Caco-2 (cell line): ENCODE data around the gene CLASRP. TPM values are rescaled to one million over a fixed set of nuclear protein-coding genes. Genes with fewer than 3 reads are reported as not detected.

ENCODE experiments used
- BruUV-seq: library from RNA; stranded (reverse); fragments of 400-500 nt; replicated peaks from 2 replicates; lab custom pipeline; 2021; lab: Mats Ljungman, UMichigan
- CTCF ChIA-PET: fragments of 300-600 bp; sonication (Branson Sonifier 250); formaldehyde crosslinking; loops from one replicate; lab custom pipeline; 2022; ENCODE audit warnings: antibody characterized with exemption; lab: Charles Lee
- POLR2A ChIA-PET: fragments of 300-600 bp; sonication (Branson Sonifier 250); formaldehyde crosslinking; loops from one replicate; lab custom pipeline; 2022; ENCODE audit warnings: antibody characterized with exemption; lab: Charles Lee
- DNase-seq, 2 experiments: peaks; one replicate each; pipeline versions ENCODE4 v3.0.0 to v3.0.0-alpha.2; 2020 to 2022
- H3K27me3 ChIP-seq: replicated peaks from 2 replicates; pipeline ENCODE4 v1.6.0; 2011; ENCODE audit warnings: low read length; ENCODE audit not compliant: control insufficient read depth, insufficient read depth
- H3K36me3 ChIP-seq: 2 replicates; pipeline ENCODE4 v1.5.1; 2011; ENCODE audit warnings: low read length; ENCODE audit not compliant: control insufficient read depth, insufficient read depth
- H3K4me1 ChIP-seq: fragments of 250-450 bp; sonication (Bioruptor Pico); 2 replicates; pipeline ENCODE4 v1.5.1; 2020; ENCODE audit warnings: mild to moderate bottlenecking
- H3K4me3 ChIP-seq: 2 replicates; pipeline ENCODE4 v1.5.1; 2011; ENCODE audit warnings: low read depth, mild to moderate bottlenecking, control low read depth, low read length
- H3K9me3 ChIP-seq: fragments of 250-450 bp; sonication (Bioruptor Pico); 2 replicates; pipeline ENCODE4 v1.5.1; 2020; ENCODE audit warnings: mild to moderate bottlenecking, moderate library complexity
- H3K27ac Mint-ChIP-seq: one replicate; pipeline ENCODE4 v1.8.0; 2022; ENCODE audit warnings: mixed read lengths; ENCODE audit not compliant: unreplicated experiment
- H3K27me3 Mint-ChIP-seq: one replicate; pipeline ENCODE4 v1.8.0; 2022; ENCODE audit warnings: mixed read lengths; ENCODE audit not compliant: insufficient read depth, unreplicated experiment
- H3K36me3 Mint-ChIP-seq: one replicate; pipeline ENCODE4 v1.8.0; 2022; ENCODE audit warnings: mild to moderate bottlenecking, mixed read lengths; ENCODE audit not compliant: insufficient read depth, unreplicated experiment
- H3K4me1 Mint-ChIP-seq: one replicate; pipeline ENCODE4 v1.8.0; 2022; ENCODE audit warnings: low read depth, mixed read lengths; ENCODE audit not compliant: unreplicated experiment
- H3K4me3 Mint-ChIP-seq: one replicate; pipeline ENCODE4 v1.8.0; 2022; ENCODE audit warnings: mild to moderate bottlenecking, moderate library complexity, mixed read lengths; ENCODE audit not compliant: unreplicated experiment
- H3K9me3 Mint-ChIP-seq: one replicate; pipeline ENCODE4 v1.8.0; 2022; ENCODE audit warnings: mixed read lengths; ENCODE audit not compliant: unreplicated experiment
- intact Hi-C: fragments of 100-400 bp; cut with micrococcal nuclease; formaldehyde crosslinking; loops from one replicate; pipeline ENCODE4 v1.10.0; 2022; ENCODE audit not compliant: unreplicated experiment
- total RNA-seq: library from RNA; stranded (reverse); gene quantifications from 2 replicates; pipeline ENCODE4 v1.2.3, GENCODE V29; 2022
- TF ChIP-seq, protein P1 (sequence below), 2 experiments: fragments of 200-600 bp in 1 of 2; IDR thresholded peaks; 1 replicate in 1 of 2; 2 replicates in 1 of 2; pipeline versions ENCODE4 v1.5.1 to v1.8.0; 2011 to 2022; ENCODE audit warnings: antibody characterized with exemption in 1 of 2, control low read depth in 1 of 2, inconsistent platforms in 1 of 2, low read depth in 1 of 2, low read length in 1 of 2, mild to moderate bottlenecking in 1 of 2, moderate library complexity in 1 of 2; ENCODE audit not compliant: insufficient read depth in 1 of 2, severe bottlenecking in 1 of 2, unreplicated experiment in 1 of 2

Gene CLASRP
- total RNA-seq, 1 experiment from 2014 or later: 104 TPM

GRCh38 chr19:45070861-45071544, 32.2 kb downstream of the CLASRP start:
- Mint-ChIP-seq H3K36me3 (peaks cover 60% of the 10 kb centered on the region), H3K27ac (no peak overlapping the region)
- POLR2A ChIA-PET: no interaction called here

DNA sequence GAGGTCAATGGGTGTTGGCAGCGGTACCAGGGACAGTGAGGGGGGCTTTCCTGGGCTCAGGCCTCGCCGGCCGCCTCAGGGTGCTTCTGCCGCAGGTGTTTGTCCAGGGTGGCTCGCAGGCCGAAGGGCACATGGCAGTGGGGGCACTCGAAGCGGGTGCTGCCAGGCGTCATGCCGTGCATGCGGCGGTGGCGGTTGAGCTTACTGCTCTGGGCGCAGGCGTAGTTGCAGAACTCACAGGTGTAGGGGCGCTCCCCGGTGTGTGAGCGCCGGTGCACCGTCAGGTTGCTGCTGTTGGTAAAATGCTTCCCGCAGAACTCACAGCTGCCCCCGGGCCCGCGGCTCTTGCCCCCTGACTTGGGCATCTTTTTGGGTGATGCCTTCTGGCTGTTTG, 32.7 kb downstream of the CLASRP start:
- Mint-ChIP-seq H3K27me3 (no peaks in the 10 kb centered on the region), H3K4me3 (no peak overlapping the region), H3K4me1 (peaks cover 7% of the 10 kb centered on the region), H3K36me3 (peaks cover 58% of the 10 kb centered on the region), H3K9me3 (no peaks in the 10 kb centered on the region), H3K27ac (no peak overlapping the region)
- no peaks in the 10 kb centered on the region for H3K9me3 ChIP-seq
- TF ChIP-seq, protein P1, sequence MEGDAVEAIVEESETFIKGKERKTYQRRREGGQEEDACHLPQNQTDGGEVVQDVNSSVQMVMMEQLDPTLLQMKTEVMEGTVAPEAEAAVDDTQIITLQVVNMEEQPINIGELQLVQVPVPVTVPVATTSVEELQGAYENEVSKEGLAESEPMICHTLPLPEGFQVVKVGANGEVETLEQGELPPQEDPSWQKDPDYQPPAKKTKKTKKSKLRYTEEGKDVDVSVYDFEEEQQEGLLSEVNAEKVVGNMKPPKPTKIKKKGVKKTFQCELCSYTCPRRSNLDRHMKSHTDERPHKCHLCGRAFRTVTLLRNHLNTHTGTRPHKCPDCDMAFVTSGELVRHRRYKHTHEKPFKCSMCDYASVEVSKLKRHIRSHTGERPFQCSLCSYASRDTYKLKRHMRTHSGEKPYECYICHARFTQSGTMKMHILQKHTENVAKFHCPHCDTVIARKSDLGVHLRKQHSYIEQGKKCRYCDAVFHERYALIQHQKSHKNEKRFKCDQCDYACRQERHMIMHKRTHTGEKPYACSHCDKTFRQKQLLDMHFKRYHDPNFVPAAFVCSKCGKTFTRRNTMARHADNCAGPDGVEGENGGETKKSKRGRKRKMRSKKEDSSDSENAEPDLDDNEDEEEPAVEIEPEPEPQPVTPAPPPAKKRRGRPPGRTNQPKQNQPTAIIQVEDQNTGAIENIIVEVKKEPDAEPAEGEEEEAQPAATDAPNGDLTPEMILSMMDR (IDR thresholded peaks at IDR 0.05; ENCODE audit: insufficient read depth in 1 of 2, low read depth in 1 of 2, low read length in 1 of 2, severe bottlenecking in 1 of 2, unreplicated experiment in 1 of 2): no peak
- peaks cover 3% of the 10 kb centered on the region; the same call in 1 of the 2 replicates for H3K36me3 ChIP-seq
- no peak overlapping the region for H3K4me3 ChIP-seq
- ChIA-PET CTCF (no interaction called here), POLR2A (no interaction called here)
- H3K27me3 ChIP-seq: no peaks in the 10 kb centered on the region
- no peak for DNase-seq
- intact Hi-C loops: loop anchor here (10.0 kb wide), 1 partner anchor 167 kb away; the partner anchor contains the start of gene APOE
- no TSS peak for BruUV-seq
- H3K4me1 ChIP-seq: peaks cover 4% of the 10 kb centered on the region

More at GRCh38 chr19:45070861-45071544, 32.2 kb downstream of the CLASRP start:
- intact Hi-C loops: loop anchor here (10.0 kb wide), 1 partner anchor 166 kb away; the partner anchor contains the start of gene APOE
- Mint-ChIP-seq H3K4me3 (no peak overlapping the region), H3K9me3 (no peaks in the 10 kb centered on the region), H3K4me1 (peaks cover 6% of the 10 kb centered on the region), H3K27me3 (no peaks in the 10 kb centered on the region)
- no TSS peak for BruUV-seq
- no peaks in the 10 kb centered on the region for H3K27me3 ChIP-seq
- peaks cover 3% of the 10 kb centered on the region; the same call in 1 of the 2 replicates for H3K36me3 ChIP-seq
- no peaks in the 10 kb centered on the region for H3K9me3 ChIP-seq
- CTCF ChIA-PET: no interaction called here
- DNase-seq: no peak
- H3K4me1 ChIP-seq: peaks cover 3% of the 10 kb centered on the region; the same call in 1 of the 2 replicates
- TF ChIP-seq, protein P1 (IDR thresholded peaks at IDR 0.05; ENCODE audit: insufficient read depth in 1 of 2, low read depth in 1 of 2, low read length in 1 of 2, severe bottlenecking in 1 of 2, unreplicated experiment in 1 of 2): no peak
- no peak overlapping the region for H3K4me3 ChIP-seq

DNA sequence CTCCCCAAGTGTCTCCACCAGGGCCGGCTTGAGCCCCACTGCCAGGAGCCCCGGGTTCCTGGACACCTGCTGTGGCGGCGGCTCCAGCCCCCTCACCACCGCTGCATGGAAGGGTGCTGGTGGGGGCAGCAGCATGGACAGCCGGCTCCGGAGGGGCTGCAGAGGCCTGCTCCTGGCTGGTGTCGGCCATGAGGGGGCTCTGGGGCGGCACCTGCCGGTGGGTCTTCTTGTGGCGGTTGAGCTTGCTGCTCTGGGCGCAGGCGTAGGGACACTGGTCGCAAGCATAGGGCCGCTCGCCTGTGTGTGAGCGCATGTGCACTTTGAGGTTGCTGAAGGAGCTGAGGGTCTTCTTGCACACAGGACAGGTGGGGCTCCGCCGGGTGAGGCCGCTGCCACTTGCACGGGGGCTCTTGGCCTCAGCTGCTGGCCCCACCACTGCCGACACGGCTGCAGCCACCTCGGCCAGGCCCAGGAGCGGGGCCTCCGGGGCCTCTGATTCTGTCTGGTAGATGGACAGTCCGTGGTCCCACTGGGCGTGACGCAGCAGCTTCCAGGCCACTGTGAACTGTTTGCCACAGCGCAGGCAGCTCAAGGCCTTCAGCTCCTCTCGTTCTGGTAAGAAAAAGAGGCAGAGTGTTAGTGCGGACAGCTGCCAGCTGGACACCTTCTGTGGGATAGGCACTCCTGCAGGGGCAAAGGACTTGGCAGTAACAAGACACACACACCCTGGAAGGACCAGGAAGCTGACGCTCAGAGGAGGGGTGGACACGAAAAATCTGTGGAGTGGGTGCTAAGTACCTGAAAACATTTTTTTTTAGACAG, 33.3 kb downstream of the CLASRP start:
- Histone ChIP-seq H3K36me3 (peaks cover 3% of the 10 kb centered on the region; the same call in 1 of the 2 replicates), H3K4me1 (peaks cover 10% of the 10 kb centered on the region), H3K4me3 (no peak overlapping the region), H3K27me3 (no peaks in the 10 kb centered on the region), H3K9me3 (no peaks in the 10 kb centered on the region)
- no peak for DNase-seq
- ChIA-PET POLR2A (interaction anchor here (0.6 kb wide), 1 partner anchor 32 kb away, joined by 4 read pairs; no protein-coding TSS in a partner anchor), CTCF (interaction anchor here (0.6 kb wide), 1 partner anchor 22 kb away, joined by 5 read pairs; no protein-coding TSS in a partner anchor)
- no peaks in the 10 kb centered on the region for H3K9me3 Mint-ChIP-seq
- H3K27ac Mint-ChIP-seq: no peak overlapping the region
- TF ChIP-seq, protein P1 (IDR thresholded peaks at IDR 0.05; ENCODE audit: insufficient read depth in 1 of 2, low read depth in 1 of 2, low read length in 1 of 2, severe bottlenecking in 1 of 2, unreplicated experiment in 1 of 2): no peak
- H3K4me3 Mint-ChIP-seq: no peak overlapping the region
- no peaks in the 10 kb centered on the region for H3K27me3 Mint-ChIP-seq
- no TSS peak for BruUV-seq
- H3K4me1 Mint-ChIP-seq: peaks cover 14% of the 10 kb centered on the region
- H3K36me3 Mint-ChIP-seq: peaks cover 56% of the 10 kb centered on the region
- intact Hi-C loops: loop anchor here (10.0 kb wide), 1 partner anchor 167 kb away; the partner anchor contains the start of gene APOE
